ENCODE measurements around the gene SHTN1.

The SHTN1 gene

GRCh38 chr10:116984202-116984990, 20.6 kb downstream of the SHTN1 start:
- no peak for DNase-seq (ENCODE audit: low spot score)

- DNase-seq (ENCODE audit: low spot score), result no peak
Measured at GRCh38 chr10:116980041-116980440, 24.9 kb downstream of the SHTN1 start.

- DNase-seq (ENCODE audit: low spot score), result no peak
Measured at GRCh38 chr10:116978901-116979300, 26.1 kb downstream of the SHTN1 start.

GRCh38 chr10:116974456-116975005, 30.5 kb downstream of the SHTN1 start:
- no peak for DNase-seq (ENCODE audit: low spot score)

GRCh38 chr10:116973946-116974455, 31.0 kb downstream of the SHTN1 start:
- DNase-seq (ENCODE audit: low spot score), result no peak

GRCh38 chr10:116973371-116973905, 31.5 kb downstream of the SHTN1 start:
- DNase-seq (ENCODE audit: low spot score), result no peak

- no peak for DNase-seq (ENCODE audit: low spot score)
Measured at GRCh38 chr10:116972131-116972530, 32.9 kb downstream of the SHTN1 start.

- DNase-seq (ENCODE audit: low spot score), result no peak
Measured at GRCh38 chr10:116970050-116970449, 34.9 kb downstream of the SHTN1 start.

GRCh38 chr10:116968331-116968730, 36.7 kb downstream of the SHTN1 start:
- DNase-seq (ENCODE audit: low spot score), result no peak

GRCh38 chr10:116961406-116962251, 43.4 kb downstream of the SHTN1 start:
- DNase-seq (ENCODE audit: low spot score), result no peak

GRCh38 chr10:116960066-116960776, 44.8 kb downstream of the SHTN1 start:
- no peak for DNase-seq (ENCODE audit: low spot score)

GRCh38 chr10:116952729-116953128, 52.3 kb downstream of the SHTN1 start:
- DNase-seq (ENCODE audit: low spot score), result no peak

GRCh38 chr10:116948530-116948870, 56.5 kb downstream of the SHTN1 start:
- DNase-seq (ENCODE audit: low spot score), result no peak

- peak; percentile 42 for DNase-seq (ENCODE audit: low spot score)
Measured at GRCh38 chr10:116947841-116948529, 57.0 kb downstream of the SHTN1 start.

GRCh38 chr10:116944911-116945310, 60.1 kb downstream of the SHTN1 start:
- DNase-seq (ENCODE audit: low spot score), result no peak

GRCh38 chr10:116931806-116932205, 73.2 kb downstream of the SHTN1 start:
- no peak for DNase-seq (ENCODE audit: low spot score)

- DNase-seq (ENCODE audit: low spot score), result no peak
Measured at GRCh38 chr10:116926426-116926825, 78.6 kb downstream of the SHTN1 start.

GRCh38 chr10:116925056-116925455, 79.9 kb downstream of the SHTN1 start:
- no peak for DNase-seq (ENCODE audit: low spot score)

- no peak for DNase-seq (ENCODE audit: low spot score)
Measured at GRCh38 chr10:116919706-116920105, 85.3 kb downstream of the SHTN1 start.

- no peak for DNase-seq (ENCODE audit: low spot score)
Measured at GRCh38 chr10:116919164-116919563, 85.8 kb downstream of the SHTN1 start.

GRCh38 chr10:116918583-116918982, 86.4 kb downstream of the SHTN1 start:
- no peak for DNase-seq (ENCODE audit: low spot score)
